ENCODE results near the gene CDH23. TPM values are rescaled to one million over a fixed set of nuclear protein-coding genes. Genes with fewer than 3 reads are reported as not detected.

The CDH23 gene
- polyA plus RNA-seq, 2 of the 4 experiments (the other 2 are of a cell fraction) = 1.1 to 2.3 TPM

DNA sequence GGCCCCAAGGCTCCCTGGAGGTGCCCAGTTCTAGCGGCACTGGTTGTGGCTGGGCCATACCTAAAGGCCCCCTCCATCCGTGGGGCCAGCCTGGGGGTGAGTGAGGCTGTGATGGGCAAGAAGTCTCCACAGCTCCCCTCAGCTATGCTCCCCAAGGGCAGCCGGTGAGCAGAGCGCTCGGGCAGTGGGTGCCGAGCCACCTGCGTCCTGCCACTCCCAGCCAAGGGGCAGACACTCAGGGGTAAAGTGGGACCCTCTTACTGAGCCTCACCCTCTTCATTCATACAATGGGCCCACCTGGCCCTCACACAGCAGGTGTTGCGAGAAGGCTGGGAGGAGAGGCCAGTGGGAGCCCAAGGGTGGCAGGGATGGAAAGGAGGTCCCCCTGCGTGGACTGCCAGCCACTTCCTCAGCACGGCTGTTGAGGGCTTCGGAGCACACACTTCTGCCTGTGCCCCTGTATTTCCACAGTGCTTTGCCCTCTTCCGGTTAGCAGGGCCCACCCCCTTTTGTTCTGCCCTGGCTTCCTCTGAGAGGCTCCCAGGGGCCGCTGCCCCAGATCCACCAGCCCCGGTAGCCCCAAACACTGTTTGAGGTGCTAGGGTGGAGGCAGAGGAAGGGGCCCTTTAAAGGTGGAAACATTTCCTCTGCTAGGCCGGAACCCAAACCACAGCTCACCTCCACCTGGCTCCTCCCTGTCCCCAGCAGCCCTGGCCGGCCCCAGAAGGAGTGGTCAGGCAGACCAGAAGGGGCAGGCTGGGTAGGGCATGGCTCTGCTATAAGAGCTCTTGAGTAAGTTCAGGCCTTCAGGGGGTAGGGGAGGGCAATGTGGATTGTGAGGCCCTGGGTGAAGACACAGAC lies 339.2 kb downstream of the CDH23 start (continued):
- TF ChIP-seq BHLHE40 (IDR thresholded peaks at IDR 0.05; ENCODE audit: low read depth, low read length) (no peak), NR3C1 (IDR thresholded peaks at IDR 0.05) (no peak)

GRCh38 chr10:71736570-71736952 lies 339.8 kb downstream of the CDH23 start:
- POLR2A ChIA-PET = no interaction called here
- no peak for FAIRE-seq
- CTCF ChIA-PET = interaction anchor here (0.9 to 1.6 kb wide), 2 partner anchors 11 to 37 kb away, joined by 3 to 5 read pairs; partner anchors contain the start of gene VSIR
- Histone ChIP-seq H3K27ac (0 out of 6 replicates have a peak overlapping the region, but pooled peaks of 1 of the 2 experiments have one; percentile 28), H3K4me2 (no peak overlapping the region), H3K4me1 (no peaks in the 10 kb centered on the region), H3K9me3 (no peaks in the 10 kb centered on the region), H3K4me3 (no peak overlapping the region)
- ATAC-seq = no peak
- 86% methylated on average over 2 of the region's 2 CpGs for WGBS (ENCODE audit: missing lambda C conversion rate)
- TF ChIP-seq EHMT2 (IDR thresholded peaks at IDR 0.05; ENCODE audit: low read depth) (no peak), TP53 (CRISPR knock-in tag; IDR thresholded peaks at IDR 0.05) (no peak), ATOH8 (CRISPR knock-in tag; IDR thresholded peaks at IDR 0.05; ENCODE audit: low read depth) (no peak), BHLHE40 (IDR thresholded peaks at IDR 0.05; ENCODE audit: low read depth, low read length) (no peak), REST (IDR thresholded peaks at IDR 0.05) (no peak), MYC (IDR thresholded peaks at IDR 0.05; ENCODE audit: borderline replicate concordance, low read length) (no peak), HEYL (CRISPR knock-in tag; IDR thresholded peaks at IDR 0.05) (no peak)
- TF ChIP-seq, protein P1, sequence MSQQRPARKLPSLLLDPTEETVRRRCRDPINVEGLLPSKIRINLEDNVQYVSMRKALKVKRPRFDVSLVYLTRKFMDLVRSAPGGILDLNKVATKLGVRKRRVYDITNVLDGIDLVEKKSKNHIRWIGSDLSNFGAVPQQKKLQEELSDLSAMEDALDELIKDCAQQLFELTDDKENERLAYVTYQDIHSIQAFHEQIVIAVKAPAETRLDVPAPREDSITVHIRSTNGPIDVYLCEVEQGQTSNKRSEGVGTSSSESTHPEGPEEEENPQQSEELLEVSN (IDR thresholded peaks at IDR 0.05; ENCODE audit: borderline replicate concordance, low read depth) = no peak
- no peak for DNase-seq (ENCODE audit: low read depth in 1 of 2, low spot score in 1 of 2)

DNA sequence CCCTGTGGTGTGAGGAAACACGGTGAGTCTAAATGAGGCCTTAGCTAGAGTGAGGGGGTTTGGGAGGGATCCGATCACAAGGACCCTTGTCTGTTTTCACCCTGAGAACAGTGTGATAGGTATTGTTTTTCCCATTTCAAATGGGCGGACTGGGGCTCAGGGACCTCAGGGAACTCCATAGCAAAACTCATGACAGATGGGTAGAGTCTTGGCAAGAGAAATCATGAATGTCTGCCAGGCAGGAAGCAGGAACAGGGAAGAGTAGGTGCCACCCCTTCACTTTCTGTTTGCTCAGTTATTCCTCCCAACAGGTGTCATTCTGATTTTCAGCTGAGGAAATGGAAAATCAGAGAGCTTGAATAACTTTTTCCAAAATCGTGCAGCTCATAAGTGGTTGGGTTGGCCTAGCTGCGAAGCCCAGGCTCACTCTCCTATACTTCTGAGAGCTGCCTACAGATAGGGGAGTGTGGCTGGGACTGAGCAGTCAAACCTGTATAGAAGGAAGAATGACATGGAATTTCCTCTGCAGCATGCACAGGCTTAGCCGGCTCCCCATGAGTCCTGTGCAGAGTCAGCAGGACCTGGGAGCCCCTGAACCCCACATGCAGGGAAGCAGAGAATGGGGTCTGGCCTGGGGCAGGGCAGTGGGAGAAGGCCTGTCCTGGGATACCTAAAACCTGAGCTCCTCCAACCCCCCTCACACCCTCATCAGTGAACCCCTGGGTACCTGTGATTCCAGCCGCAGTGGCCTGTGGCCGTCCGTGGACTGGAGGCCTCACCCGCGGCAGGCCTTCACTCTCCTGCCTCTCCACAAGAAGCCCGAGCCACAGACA lies 340.5 kb downstream of the CDH23 start:
- CTCF ChIA-PET = interaction anchor here (0.9 to 1.6 kb wide), 3 partner anchors 12 to 353 kb away, joined by 3 to 5 read pairs (median 4); partner anchors contain the start of gene VSIR
- TF ChIP-seq CHD4 (IDR thresholded peaks at IDR 0.05; ENCODE audit: borderline replicate concordance) = no peak
- TF ChIP-seq SREBF2 (IDR thresholded peaks at IDR 0.05) = no peak
- no peak for TF ChIP-seq MAFK (IDR thresholded peaks at IDR 0.05; ENCODE audit: partially characterized antibody)
- TF ChIP-seq, protein P1 (IDR thresholded peaks at IDR 0.05; ENCODE audit: borderline replicate concordance, low read depth) = no peak
- TF ChIP-seq RARB (CRISPR knock-in tag; IDR thresholded peaks at IDR 0.05) = no peak
- no peak for TF ChIP-seq SMC3 (IDR thresholded peaks at IDR 0.05)
- TF ChIP-seq, protein P2, sequence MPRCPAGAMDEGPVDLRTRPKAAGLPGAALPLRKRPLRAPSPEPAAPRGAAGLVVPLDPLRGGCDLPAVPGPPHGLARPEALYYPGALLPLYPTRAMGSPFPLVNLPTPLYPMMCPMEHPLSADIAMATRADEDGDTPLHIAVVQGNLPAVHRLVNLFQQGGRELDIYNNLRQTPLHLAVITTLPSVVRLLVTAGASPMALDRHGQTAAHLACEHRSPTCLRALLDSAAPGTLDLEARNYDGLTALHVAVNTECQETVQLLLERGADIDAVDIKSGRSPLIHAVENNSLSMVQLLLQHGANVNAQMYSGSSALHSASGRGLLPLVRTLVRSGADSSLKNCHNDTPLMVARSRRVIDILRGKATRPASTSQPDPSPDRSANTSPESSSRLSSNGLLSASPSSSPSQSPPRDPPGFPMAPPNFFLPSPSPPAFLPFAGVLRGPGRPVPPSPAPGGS (IDR thresholded peaks at IDR 0.05) = no peak
- TF ChIP-seq BHLHE40 (IDR thresholded peaks at IDR 0.05; ENCODE audit: low read depth, low read length) = no peak
- no peak for TF ChIP-seq POLR2AphosphoS2 (conservative IDR thresholded peaks at IDR 0.05; ENCODE audit: low read length)
- TF ChIP-seq MAZ (IDR thresholded peaks at IDR 0.05; ENCODE audit: borderline replicate concordance, low read depth, low read length) = no peak
- TF ChIP-seq KDM1A (IDR thresholded peaks at IDR 0.05; ENCODE audit: low read depth) = no peak
- no peak for TF ChIP-seq ESRRA (IDR thresholded peaks at IDR 0.05; ENCODE audit: borderline replicate concordance, low read length)
- TF ChIP-seq TP53 (CRISPR knock-in tag; IDR thresholded peaks at IDR 0.05) = no peak
- no peak for TF ChIP-seq RNF2 (IDR thresholded peaks at IDR 0.05; ENCODE audit: borderline replicate concordance, low read depth)
- no peak for TF ChIP-seq NR3C1 (IDR thresholded peaks at IDR 0.05)
- TF ChIP-seq ZNF302 (CRISPR knock-in tag; IDR thresholded peaks at IDR 0.05) = no peak
- no peak for TF ChIP-seq KDM5A (IDR thresholded peaks at IDR 0.05)
- TF ChIP-seq MYC (IDR thresholded peaks at IDR 0.05; ENCODE audit: borderline replicate concordance, low read length) = no peak
- TF ChIP-seq EHMT2 (IDR thresholded peaks at IDR 0.05; ENCODE audit: low read depth) = no peak
- Histone ChIP-seq H3K9me3 (no peaks in the 10 kb centered on the region), H3K4me2 (no peak overlapping the region), H3K4me1 (no peaks in the 10 kb centered on the region), H3K4me3 (no peak overlapping the region), H3K27ac (0 out of 6 replicates have a peak overlapping the region, but pooled peaks of 1 of the 2 experiments have one; percentile 9)
- POLR2A ChIA-PET = no interaction called here
- DNase-seq (ENCODE audit: low read depth in 1 of 2, low spot score in 1 of 2) = no peak
- WGBS (ENCODE audit: missing lambda C conversion rate) = 87% methylated on average over 12 of the region's 12 CpGs
- no peak for ATAC-seq
- no peak for FAIRE-seq

All from A549 (cell line).